H1 (cell line): ENCODE measurements around the gene ATP11A. TPM values are rescaled to one million over a fixed set of nuclear protein-coding genes. Genes with fewer than 3 reads are reported as not detected.

Experiments
- CTCF ChIA-PET: fragments of 300-600 bp; sonication (Branson Sonifier 250); formaldehyde crosslinking; loops from one replicate; lab custom pipeline; 2021; ENCODE audit not compliant: partially characterized antibody; lab: Charles Lee
- POLR2A ChIA-PET: fragments of 300-600 bp; sonication (Branson Sonifier 250); formaldehyde crosslinking; loops from one replicate; lab custom pipeline; 2021; ENCODE audit warnings: inconsistent platforms; ENCODE audit not compliant: partially characterized antibody; lab: Charles Lee
- DNase-seq, 2 experiments: peaks; one replicate each; pipeline versions ENCODE4 v3.0.0 to v3.0.0-alpha.2; 2010 to 2022; ENCODE audit warnings: low spot score in 2 of 2, low read depth in 1 of 2, mixed read lengths in 1 of 2
- FAIRE-seq: peaks from 2 replicates; lab custom pipeline; 2011; peaks lifted over from hg19 to GRCh38; lab: Jason Lieb, UNC
- H2AFZ ChIP-seq: 2 replicates; pipeline ENCODE4 v1.8.1; 2012; ENCODE audit warnings: low read length, inconsistent platforms
- H2AK5ac ChIP-seq: 2 replicates; pipeline ENCODE4 v1.6.1; 2013; ENCODE audit warnings: low read depth, low read length
- H2BK120ac ChIP-seq: replicated peaks from 2 replicates; pipeline ENCODE3; 2013; ENCODE audit warnings: low read depth, low read length, inconsistent platforms
- H2BK12ac ChIP-seq: 2 replicates; pipeline ENCODE4 v1.6.1; 2013; ENCODE audit warnings: low read depth, low read length
- H2BK15ac ChIP-seq: 2 replicates; pipeline ENCODE4 v1.6.1; 2013; ENCODE audit warnings: low read length
- H2BK20ac ChIP-seq: 2 replicates; pipeline ENCODE4 v1.6.1; 2013; ENCODE audit warnings: low read length
- H2BK5ac ChIP-seq: 2 replicates; pipeline ENCODE4 v1.6.1; 2013; ENCODE audit warnings: low read depth, low read length
- H3K14ac ChIP-seq: 2 replicates; pipeline ENCODE4 v1.6.1; 2013; ENCODE audit warnings: inconsistent platforms; ENCODE audit not compliant: insufficient read length
- H3K18ac ChIP-seq: 2 replicates; pipeline ENCODE4 v1.6.1; 2013; ENCODE audit warnings: low read length; ENCODE audit errors: extremely low read depth
- H3K23ac ChIP-seq: 2 replicates; pipeline ENCODE4 v1.6.1; 2013; ENCODE audit warnings: inconsistent platforms; ENCODE audit not compliant: insufficient read length
- H3K23me2 ChIP-seq: 2 replicates; pipeline ENCODE4 v1.6.1; 2013; ENCODE audit warnings: low read depth, low read length
- H3K27ac ChIP-seq: 2 replicates; pipeline ENCODE4 v1.6.1; 2011; ENCODE audit warnings: low read depth, low read length, inconsistent platforms
- H3K27me3 ChIP-seq, 4 experiments: replicated peaks in 1 of 4; 1 replicate in 1 of 4; 2 replicates in 3 of 4; pipeline versions ENCODE4 v1.6.1 to v1.8.1; 2011 to 2013; ENCODE audit warnings: low read length in 3 of 4, mild to moderate bottlenecking in 3 of 4, inconsistent platforms in 2 of 4, mixed read lengths in 2 of 4, moderate library complexity in 1 of 4; ENCODE audit not compliant: control insufficient read depth in 3 of 4, insufficient read depth in 3 of 4; ENCODE audit errors: extremely low read depth in 1 of 4
- H3K36me3 ChIP-seq, 4 experiments: 2 replicates each; pipeline versions ENCODE4 v1.6.1 to v1.8.1; 2011 to 2013; ENCODE audit warnings: mild to moderate bottlenecking in 4 of 4, low read length in 3 of 4, moderate library complexity in 2 of 4, control low read depth in 1 of 4, inconsistent platforms in 1 of 4; ENCODE audit not compliant: insufficient read depth in 4 of 4, control insufficient read depth in 2 of 4
- H3K4ac ChIP-seq: replicated peaks from 2 replicates; pipeline ENCODE3; 2013; ENCODE audit warnings: low read length, low read depth, mixed read lengths, inconsistent platforms; ENCODE audit not compliant: insufficient read length
- H3K4me1 ChIP-seq, 4 experiments: replicated peaks in 1 of 4; 1 replicate in 1 of 4; 2 replicates in 3 of 4; pipeline versions ENCODE4 v1.6.1 to v1.8.1; 2011 to 2013; ENCODE audit warnings: low read length in 3 of 4, inconsistent platforms in 2 of 4, mixed read lengths in 1 of 4; ENCODE audit not compliant: insufficient read depth in 4 of 4, control insufficient read depth in 3 of 4
- H3K4me2 ChIP-seq, 2 experiments: 2 replicates each; pipeline versions ENCODE4 v1.6.1 to v1.8.1; 2011 to 2013; ENCODE audit warnings: low read depth in 2 of 2, low read length in 2 of 2, control low read depth in 1 of 2, inconsistent platforms in 1 of 2, mild to moderate bottlenecking in 1 of 2; ENCODE audit not compliant: insufficient read depth in 1 of 2
- H3K4me3 ChIP-seq, 4 experiments: fragments of 200-600, 300-600 bp in 1 of 4; sonication (generic), shearing (Covaris generic), sonication (Bioruptor Twin) in 1 of 4; 2 replicates each; pipeline versions ENCODE4 v1.5.1 to v1.8.1; 2011 to 2016; ENCODE audit warnings: low read length in 4 of 4, low read depth in 3 of 4, control low read depth in 2 of 4, inconsistent platforms in 2 of 4, mild to moderate bottlenecking in 2 of 4, mixed read lengths in 1 of 4, moderate library complexity in 1 of 4; ENCODE audit not compliant: insufficient read depth in 2 of 4; ENCODE audit errors: extremely low read depth in 1 of 4
- H3K56ac ChIP-seq: replicated peaks from 2 replicates; pipeline ENCODE3; 2013; ENCODE audit warnings: low read depth, mild to moderate bottlenecking, mixed read lengths, low read length, inconsistent platforms; ENCODE audit not compliant: insufficient read length
- H3K79me1 ChIP-seq: 2 replicates; pipeline ENCODE4 v1.6.1; 2013; ENCODE audit warnings: low read depth, low read length, control low read depth
- H3K79me2 ChIP-seq, 2 experiments: 2 replicates each; pipeline versions ENCODE4 v1.6.1 to v1.8.1; 2012 to 2013; ENCODE audit warnings: low read length in 2 of 2, mild to moderate bottlenecking in 2 of 2, inconsistent platforms in 1 of 2; ENCODE audit not compliant: insufficient read depth in 2 of 2, control insufficient read depth in 1 of 2
- H3K9ac ChIP-seq, 4 experiments: replicated peaks in 1 of 4; 1 replicate in 1 of 4; 2 replicates in 3 of 4; pipeline versions ENCODE4 v1.6.1 to v1.8.1; 2011 to 2013; ENCODE audit warnings: low read depth in 3 of 4, low read length in 3 of 4, control low read depth in 2 of 4, mild to moderate bottlenecking in 2 of 4, moderate library complexity in 2 of 4, inconsistent platforms in 1 of 4; ENCODE audit errors: extremely low read depth in 1 of 4
- H3K9me3 ChIP-seq, 2 experiments: 2 replicates each; pipeline versions ENCODE4 v1.6.1 to v1.8.1; 2012 to 2013; ENCODE audit warnings: mild to moderate bottlenecking in 2 of 2, moderate library complexity in 2 of 2, control low read depth in 1 of 2, inconsistent platforms in 1 of 2, low read depth in 1 of 2, low read length in 1 of 2, mixed read lengths in 1 of 2; ENCODE audit not compliant: insufficient read depth in 2 of 2
- H4K20me1 ChIP-seq, 2 experiments: replicated peaks in 1 of 2; 2 replicates each; pipeline versions ENCODE3 to v1.8.1; 2011 to 2013; ENCODE audit warnings: inconsistent platforms in 2 of 2, low read length in 2 of 2, mild to moderate bottlenecking in 1 of 2; ENCODE audit not compliant: insufficient read depth in 2 of 2, control insufficient read depth in 1 of 2
- H4K5ac ChIP-seq: 2 replicates; pipeline ENCODE4 v1.6.1; 2013; ENCODE audit warnings: low read length, low read depth, mixed read lengths, inconsistent platforms; ENCODE audit not compliant: insufficient read length
- H4K8ac ChIP-seq: 2 replicates; pipeline ENCODE4 v1.8.0; 2013; ENCODE audit warnings: mild to moderate bottlenecking, moderate library complexity, low read length, inconsistent platforms; ENCODE audit not compliant: insufficient read depth; ENCODE audit errors: extremely low read depth
- H4K91ac ChIP-seq: replicated peaks from 2 replicates; pipeline ENCODE3; 2013; ENCODE audit warnings: low read length, mixed read lengths, inconsistent platforms; ENCODE audit not compliant: insufficient read length
- ASH2L ChIP-seq: fragments of 200-600, 300-600 bp; sonication (generic); IDR thresholded peaks from one replicate; pipeline ENCODE4 v1.7.1; 2017; ENCODE audit warnings: low read length
- BCL11A ChIP-seq, 2 experiments: IDR thresholded peaks; one replicate each; pipeline ENCODE4 v1.6.1; 2011; ENCODE audit warnings: low read depth in 2 of 2, low read length in 2 of 2, mild to moderate bottlenecking in 2 of 2
- CTBP2 ChIP-seq: IDR thresholded peaks from 2 replicates; pipeline ENCODE4 v1.7.0; 2011; ENCODE audit warnings: borderline replicate concordance, mild to moderate bottlenecking, moderate library complexity, mixed read lengths, low read length; ENCODE audit not compliant: insufficient read depth, insufficient read length
- EP300 ChIP-seq, 2 experiments: IDR thresholded peaks; 1 replicate in 1 of 2; 2 replicates in 1 of 2; pipeline ENCODE4 v1.6.1; 2011 to 2012; ENCODE audit warnings: low read depth in 2 of 2, low read length in 2 of 2, mild to moderate bottlenecking in 2 of 2, borderline replicate concordance in 1 of 2, inconsistent platforms in 1 of 2, moderate library complexity in 1 of 2
- EZH2 ChIP-seq: fragments of 200-600 bp; sonication (generic); IDR thresholded peaks from 2 replicates; pipeline ENCODE4 v1.7.1; 2012; ENCODE audit warnings: low read depth, mild to moderate bottlenecking, moderate library complexity, low read length, inconsistent platforms; ENCODE audit not compliant: severe bottlenecking
- MAX ChIP-seq: IDR thresholded peaks from 2 replicates; pipeline ENCODE4 v1.6.1; 2012; ENCODE audit warnings: inconsistent platforms
- NANOG ChIP-seq: IDR thresholded peaks from 2 replicates; pipeline ENCODE4 v1.6.1; 2011; ENCODE audit warnings: low read length, low read depth, mild to moderate bottlenecking, inconsistent platforms; ENCODE audit not compliant: insufficient read depth, poor library complexity, severe bottlenecking
- POLR2AphosphoS5 ChIP-seq: IDR thresholded peaks from 2 replicates; pipeline ENCODE4 v1.6.1; 2011; ENCODE audit warnings: low read depth, low read length
- USF2 ChIP-seq: IDR thresholded peaks from 2 replicates; pipeline ENCODE4 v1.6.1; 2011; ENCODE audit warnings: low read length, improper control_type of control experiment
- WGBS, 2 experiments: shearing (Covaris generic) in 1 of 2; methylation state at CpG; one replicate each; pipeline versions ENCODE4 v1.1.6 to v1.1.7; 2013 to 2015; ENCODE audit warnings: low lambda C conversion rate in 2 of 2, mixed read lengths in 2 of 2, inconsistent platforms in 1 of 2, low coverage in 1 of 2, missing lambda C conversion rate in 1 of 2; ENCODE audit not compliant: insufficient replicate concordance in 2 of 2, insufficient coverage in 1 of 2, insufficient read length in 1 of 2; ENCODE audit errors: extremely low coverage in 1 of 2, missing lambda C conversion rate in 1 of 2; 5-methylcytosine and 5-hydroxymethylcytosine counted together
- polyA plus RNA-seq, 7 experiments: library from polyadenylated mRNA; depleted of rRNA in 3 of 7; stranded (reverse) in 5 of 7; unstranded in 2 of 7; fragments of >200 nt in 5 of 7; fragments of 200-250 nt in 2 of 7; gene quantifications; 1 replicate in 5 of 7; 2 replicates in 1 of 7; 4 replicates in 1 of 7; pipeline versions ENCODE4 v1.2.1 to v1.2.3, GENCODE V29; 2011 to 2013; ENCODE audit warnings: missing spikeins in 2 of 7, mixed read lengths in 2 of 7
- total RNA-seq: library from RNA; stranded (reverse); fragmentation: NEBNext Ultra II Directional; extraction: Animal tissue kit (Norgen Biotek cat#: 25700); gene quantifications from 2 replicates; pipeline ENCODE4 v1.2.1, GENCODE V29; 2021

The ATP11A gene
- total and polyA plus RNA-seq, 2 of the 8 experiments (the other 6 are each of a cell fraction or from before 2014, with no cell fraction given) = 28.8 to 72.9 TPM

- H2BK5ac ChIP-seq = no peak overlapping the region
- no peaks in the 10 kb centered on the region for H3K9me3 ChIP-seq
- H3K23me2 ChIP-seq = no peaks in the 10 kb centered on the region
- H2AFZ ChIP-seq = no peak overlapping the region
- no peak overlapping the region for H3K9ac ChIP-seq
- H2BK20ac ChIP-seq = no peak overlapping the region
- H3K18ac ChIP-seq = no peak overlapping the region
- ChIA-PET POLR2A (no interaction called here), CTCF (interaction anchor here (0.9 to 1.3 kb wide), 2 partner anchors 13 to 370 kb away, joined by 3 read pairs; no protein-coding TSS in a partner anchor)
- H3K4me2 ChIP-seq = no peak overlapping the region
- no peak overlapping the region for H3K4ac ChIP-seq
- no peak overlapping the region for H3K4me3 ChIP-seq
- DNase-seq (no peak), FAIRE-seq (no peak)
- H3K79me2 ChIP-seq = no peaks in the 10 kb centered on the region
- H4K91ac ChIP-seq = no peak overlapping the region
- no peak overlapping the region for H2BK12ac ChIP-seq
- H3K4me1 ChIP-seq = peaks cover 0 to 11% (median 7%) of the 10 kb centered on the region in 4 experiments; a peak in 5 of 7 replicates
- H3K27ac ChIP-seq = no peak overlapping the region
- H2BK120ac ChIP-seq = no peak overlapping the region
- H4K8ac ChIP-seq = no peak overlapping the region; the same call in 1 of the 2 replicates
- H4K20me1 ChIP-seq = peaks cover 0 to 10% of the 10 kb centered on the region in 2 experiments
- no peaks in the 10 kb centered on the region; the same call in 1 of the 2 replicates for H3K79me1 ChIP-seq
- H2AK5ac ChIP-seq = no peak overlapping the region
- H3K36me3 ChIP-seq = peaks cover 2 to 26% (median 14%) of the 10 kb centered on the region in 4 experiments
- no peak overlapping the region for H3K56ac ChIP-seq
- H3K14ac ChIP-seq = no peak overlapping the region
- no peak overlapping the region for H2BK15ac ChIP-seq
- H3K27me3 ChIP-seq = no peaks in the 10 kb centered on the region
- WGBS, 2 experiments = 96% methylated on average over 32 of the region's 35 CpGs; no CpG with 5 or more reads in 1 of the 2 experiments
- H4K5ac ChIP-seq = no peak overlapping the region
- H3K23ac ChIP-seq = no peak overlapping the region
- TF ChIP-seq NANOG = no peak
- no peak for TF ChIP-seq ASH2L
- TF ChIP-seq BCL11A (IDR thresholded peaks at IDR 0.05; ENCODE audit: low read depth in 2 of 2, low read length in 2 of 2) = no peak
- no peak for TF ChIP-seq USF2
- TF ChIP-seq EP300 (IDR thresholded peaks at IDR 0.05; ENCODE audit: borderline replicate concordance in 1 of 2, low read depth in 2 of 2, low read length in 2 of 2) = no peak
- TF ChIP-seq EZH2 = no peak
- TF ChIP-seq CTBP2 = no peak
- no peak for TF ChIP-seq MAX
- TF ChIP-seq POLR2AphosphoS5 = no peak; the same call in 1 of the 2 replicates
These were observed 192.1 kb downstream of the ATP11A start for GRCh38 chr13:112881656-112882554.
